22Rv1 (cell line): ENCODE measurements around the gene FKBP8.

ENCODE experiments used
- CTCF ChIP-seq: fragments of 450-650 bp; IDR thresholded peaks from 2 replicates; pipeline ENCODE4 v1.5.1; 2017; ENCODE audit warnings: mild to moderate bottlenecking
- ZFX ChIP-seq: fragments of 450-650 bp; IDR thresholded peaks from 2 replicates; pipeline ENCODE4 v1.6.1; 2017; ENCODE audit warnings: antibody characterized with exemption, borderline replicate concordance

- TF ChIP-seq CTCF (no peak), ZFX (no peak)
Observed at GRCh38 chr19:18495204-18495911, 48.0 kb downstream of the FKBP8 start.
